HPDE6-E6E7 (cell line): Measurements from ENCODE around the gene CYTIP.
A peak's percentile ranks its signal among the peaks of the same experiment; 100 is the strongest.
"Not testable (repeated sequence)": the region's sequence is repeated elsewhere in the genome, so short reads cannot be mapped to it uniquely, and the experiment has no call there.

Experiments
- DNase-seq: peaks from one replicate; pipeline ENCODE4 v3.0.0; 2011; ENCODE audit warnings: missing footprints; ENCODE audit errors: extremely low spot score

The CYTIP gene

DNA sequence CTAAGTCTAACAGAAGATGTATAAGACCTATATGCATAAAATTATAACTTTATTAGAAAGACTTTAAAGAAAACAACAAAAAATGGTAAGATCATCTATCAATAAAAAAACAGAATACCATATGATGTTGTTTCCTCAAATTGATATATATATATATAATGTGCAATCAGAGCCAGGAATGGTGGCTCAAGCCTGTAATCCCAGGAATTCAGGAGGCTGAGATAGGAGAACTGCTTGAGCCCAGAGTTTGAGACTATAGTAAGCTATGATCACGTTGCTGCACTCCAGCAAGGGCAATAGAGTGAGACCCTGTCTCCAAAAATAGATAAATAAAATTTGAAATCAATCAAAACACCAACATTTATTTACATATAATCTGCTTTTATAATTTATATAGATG, 19.5 kb downstream of the CYTIP start:
- no peak for DNase-seq

DNA sequence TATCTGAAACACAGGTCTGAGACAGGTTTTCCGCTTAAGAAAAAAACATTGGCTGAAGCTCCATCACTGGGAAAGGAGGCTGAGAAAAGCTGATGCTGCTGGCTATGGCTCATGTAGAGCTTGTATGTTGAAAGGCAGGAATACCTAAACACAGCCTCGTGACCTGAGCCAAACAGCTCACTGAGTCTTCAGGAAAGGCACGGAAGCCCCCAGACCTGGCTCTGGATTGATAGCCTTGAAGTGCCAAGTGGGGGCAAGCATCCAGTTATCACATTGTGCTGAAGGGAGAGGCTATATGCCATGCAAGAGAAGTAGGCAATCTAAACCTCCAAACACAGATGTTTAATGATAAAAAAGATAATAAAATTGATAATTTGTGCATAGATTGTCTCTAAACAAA, 21.9 kb downstream of the CYTIP start:
- DNase-seq, result no peak

DNA sequence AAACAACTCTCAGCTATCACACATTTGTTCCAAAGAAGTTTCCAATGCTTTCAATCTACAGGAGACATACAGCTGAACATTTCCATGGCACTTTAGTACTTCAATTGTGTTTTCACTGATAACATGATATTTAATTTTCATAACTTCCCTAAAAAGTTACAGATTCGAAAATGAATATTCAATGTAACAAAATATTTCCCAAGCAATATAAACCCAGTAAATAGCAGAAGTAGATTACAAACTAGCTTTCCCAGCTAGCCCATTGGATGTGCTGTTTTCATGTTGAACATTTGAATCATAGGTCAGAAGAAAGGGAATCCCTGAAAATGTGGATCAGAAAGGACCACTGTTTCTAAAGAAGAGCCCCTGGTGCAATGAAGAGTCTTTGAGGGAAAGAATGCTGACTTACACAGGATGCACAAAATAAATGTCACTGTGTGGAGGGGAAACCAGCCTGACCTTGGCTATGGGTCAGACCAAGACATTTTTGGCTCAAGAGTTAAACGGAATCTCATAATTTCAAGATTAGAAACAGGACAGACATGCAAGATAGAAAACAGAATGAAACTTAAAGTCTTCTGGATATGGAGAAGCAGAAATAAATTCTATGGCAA, 22.5 kb downstream of the CYTIP start:
- DNase-seq, result no peak

DNA sequence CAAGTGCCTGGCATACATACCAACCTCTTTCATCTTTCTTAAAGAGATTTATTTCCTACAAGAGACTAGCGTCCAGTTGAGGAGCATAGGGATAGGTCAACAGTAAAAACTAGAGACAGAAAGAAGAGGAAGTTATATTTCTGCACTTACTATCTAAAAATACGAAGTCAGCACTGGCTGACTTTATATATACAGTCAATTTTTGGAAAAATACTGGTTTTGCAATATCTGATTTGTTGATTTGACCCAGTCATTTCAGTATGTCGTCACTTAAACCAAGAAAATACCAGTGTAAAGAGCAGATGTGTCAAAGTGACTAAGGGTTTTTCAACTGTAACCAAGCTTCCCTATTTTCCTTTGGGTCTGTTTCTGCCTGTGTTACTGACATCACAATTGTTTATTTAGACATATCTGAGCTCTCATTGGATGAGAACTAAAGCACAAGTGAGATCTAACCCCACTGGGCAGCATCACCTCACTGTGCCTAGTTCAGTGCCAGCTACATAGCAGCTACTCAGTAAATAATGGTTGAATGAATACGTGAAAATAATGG, 23.0 kb downstream of the CYTIP start:
- DNase-seq, result no peak

DNA sequence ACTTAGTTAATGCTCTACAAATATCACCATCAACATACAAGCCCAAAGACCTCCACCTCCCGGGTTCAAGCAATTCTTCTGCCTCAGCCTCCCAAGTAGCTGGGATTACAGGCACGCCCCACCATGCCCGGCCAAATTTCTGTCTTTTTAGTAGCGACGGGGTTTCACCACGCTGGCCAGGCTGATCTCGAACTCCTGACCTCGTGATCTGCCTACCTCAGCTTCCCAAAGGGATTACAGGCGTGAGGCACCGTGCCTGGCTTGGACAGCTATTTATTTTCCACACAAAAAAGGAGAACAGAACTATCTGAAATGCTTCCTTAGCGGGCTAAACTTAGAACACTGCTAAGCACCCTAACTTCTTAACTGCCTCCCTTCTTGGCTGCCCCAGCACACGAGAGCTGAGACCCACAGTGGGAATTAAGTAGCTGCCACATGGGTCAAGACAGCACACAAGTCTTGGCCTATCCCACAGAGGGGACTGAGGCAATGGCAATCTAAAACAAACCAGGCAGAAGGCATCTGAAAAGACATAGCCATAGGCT, 24.8 kb downstream of the CYTIP start:
- no peak for DNase-seq

DNA sequence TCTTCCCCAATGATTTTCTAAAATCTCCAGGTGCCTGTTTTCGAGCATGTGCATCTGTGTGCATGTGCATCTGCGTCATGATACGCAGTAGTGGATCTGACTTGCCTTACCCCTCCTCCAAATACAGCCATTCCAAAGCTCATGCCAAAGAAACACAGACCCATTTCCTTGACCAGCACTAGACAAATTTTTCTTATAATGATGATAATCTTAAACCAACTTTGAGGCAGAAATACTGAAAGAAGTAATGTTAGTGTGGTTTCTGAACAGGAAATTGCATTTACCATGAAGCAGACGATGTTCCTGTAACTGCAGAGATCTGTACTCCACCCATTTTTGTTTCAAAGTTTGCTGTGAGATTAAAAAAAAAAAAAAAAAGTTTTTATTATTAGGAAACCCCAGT, 25.6 kb downstream of the CYTIP start:
- no peak for DNase-seq

DNA sequence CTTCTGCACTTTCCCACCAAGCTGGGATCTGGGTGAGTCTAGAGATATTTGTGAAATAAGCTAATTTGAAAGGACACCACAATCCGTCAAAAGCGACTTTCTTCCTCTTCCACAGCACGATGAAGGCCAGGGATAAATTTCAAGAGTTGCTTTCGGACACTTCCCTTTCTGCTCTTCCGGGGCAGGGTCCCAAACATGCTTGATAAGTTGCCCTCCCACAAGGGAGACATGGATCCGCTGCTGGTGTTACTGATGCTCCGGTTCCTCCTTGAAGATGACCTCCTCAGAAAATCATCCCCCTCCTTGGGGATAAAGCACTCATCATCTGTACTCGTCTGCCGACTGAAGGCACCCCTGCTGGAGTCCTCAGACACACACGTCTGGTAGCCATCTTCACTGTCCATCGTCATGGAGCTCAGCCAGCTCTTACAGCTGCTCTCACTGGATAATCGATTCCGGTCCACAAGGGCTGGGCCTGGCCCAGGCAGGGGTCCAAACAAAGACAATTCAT, 28.2 kb downstream of the CYTIP start:
- no peak for DNase-seq

DNA sequence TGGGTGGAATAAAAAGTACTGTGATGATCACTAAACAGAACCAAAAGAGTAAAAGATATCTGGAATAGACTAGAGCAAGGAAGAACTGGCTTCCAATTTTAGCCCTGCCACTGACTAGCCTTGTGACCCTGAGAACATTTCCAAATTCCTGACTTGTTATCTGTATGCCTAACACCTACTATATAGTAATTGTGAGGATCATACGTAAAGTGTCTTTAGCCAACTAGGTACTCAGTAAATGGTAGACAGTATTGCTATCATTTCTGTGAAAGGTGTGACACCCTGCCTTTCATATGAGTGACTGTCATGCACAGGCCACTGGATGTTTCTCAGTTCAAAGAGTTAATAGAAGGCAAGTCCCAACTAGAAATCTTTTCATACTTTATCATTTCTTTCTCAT, 29.8 kb downstream of the CYTIP start:
- no peak for DNase-seq

DNA sequence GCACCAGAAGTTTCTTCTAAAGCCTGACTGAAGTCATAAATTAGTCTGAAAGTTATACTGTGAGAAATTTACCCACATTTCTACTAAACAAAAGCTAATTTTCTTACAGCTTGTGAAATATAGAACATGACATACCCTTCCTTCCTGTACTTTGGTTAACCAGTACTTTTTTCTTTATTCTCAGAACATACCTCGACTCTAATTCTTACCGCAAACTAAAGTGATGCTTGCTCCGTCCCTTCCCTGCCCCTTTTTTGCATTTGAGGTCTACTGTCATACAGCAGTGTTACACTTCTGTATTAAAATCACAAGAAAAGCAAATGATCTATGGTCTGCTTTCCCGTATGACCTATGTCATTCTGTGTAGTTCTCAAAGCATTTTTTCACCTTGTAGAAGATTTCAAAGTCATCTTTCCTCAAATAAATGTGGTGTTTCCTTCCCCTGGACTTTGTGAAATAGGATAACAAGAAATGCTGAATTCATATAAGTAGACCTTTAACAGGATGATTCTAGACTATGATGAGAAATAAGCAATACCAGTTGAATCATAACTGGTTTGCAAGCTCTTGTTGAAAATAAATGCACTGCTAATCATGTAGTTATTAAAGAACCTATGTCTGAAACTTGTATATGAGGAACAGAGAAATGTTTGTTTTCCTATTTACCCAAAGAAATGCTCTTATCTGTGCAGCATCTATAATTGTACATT, 30.4 kb downstream of the CYTIP start:
- DNase-seq, result no peak

DNA sequence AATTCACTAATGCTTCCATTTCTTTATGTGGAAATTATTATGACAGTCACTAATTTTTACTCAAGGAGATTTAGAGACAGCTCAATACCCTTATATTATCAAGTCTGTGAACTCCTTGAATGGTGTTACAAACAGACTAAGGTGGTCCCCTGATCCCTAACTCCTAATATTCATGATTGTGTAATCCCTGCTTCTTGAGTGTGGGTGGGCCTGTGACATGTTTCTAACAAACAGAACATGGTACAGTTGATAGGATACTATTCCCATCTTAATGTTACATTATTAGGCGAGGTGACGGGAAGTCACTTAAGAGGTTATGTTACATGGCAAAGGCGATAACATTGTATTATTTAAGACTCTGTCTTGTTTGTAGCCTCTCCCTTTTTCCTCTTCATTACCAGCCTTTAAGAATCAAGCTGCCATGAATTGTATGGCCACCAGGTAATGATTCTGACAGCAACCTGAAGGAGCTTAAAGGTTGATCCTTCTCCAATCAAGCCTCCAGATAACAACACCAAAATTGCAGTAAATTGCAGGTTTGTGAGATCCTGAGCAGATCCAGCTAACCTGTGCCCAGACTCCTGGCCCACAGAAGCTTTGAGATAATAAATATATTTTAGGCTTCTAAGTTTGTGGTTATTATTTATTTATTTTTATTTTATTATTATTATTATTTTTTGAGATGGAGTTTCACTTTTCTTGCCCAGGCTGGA, 32.1 kb downstream of the CYTIP start:
- no peak for DNase-seq

DNA sequence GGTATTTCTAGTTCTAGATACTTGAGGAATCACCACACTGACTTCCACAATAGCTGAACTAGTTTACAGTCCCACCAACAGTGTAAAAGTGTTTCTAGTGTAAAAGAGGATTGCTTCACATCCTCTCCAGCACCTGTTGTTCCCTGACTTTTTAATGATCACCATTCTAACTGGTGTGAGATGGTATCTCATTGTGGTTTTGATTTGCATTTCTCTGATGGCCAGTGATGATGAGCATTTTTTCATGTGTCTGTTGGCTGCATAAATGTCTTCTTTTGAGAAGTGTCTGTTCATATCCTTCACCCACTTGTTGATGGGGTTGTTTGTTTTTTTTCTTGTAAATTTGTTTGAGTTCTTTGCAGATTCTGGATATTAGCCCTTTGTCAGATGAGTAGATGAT, 38.5 kb downstream of the CYTIP start:
- DNase-seq, result not testable (repeated sequence)

DNA sequence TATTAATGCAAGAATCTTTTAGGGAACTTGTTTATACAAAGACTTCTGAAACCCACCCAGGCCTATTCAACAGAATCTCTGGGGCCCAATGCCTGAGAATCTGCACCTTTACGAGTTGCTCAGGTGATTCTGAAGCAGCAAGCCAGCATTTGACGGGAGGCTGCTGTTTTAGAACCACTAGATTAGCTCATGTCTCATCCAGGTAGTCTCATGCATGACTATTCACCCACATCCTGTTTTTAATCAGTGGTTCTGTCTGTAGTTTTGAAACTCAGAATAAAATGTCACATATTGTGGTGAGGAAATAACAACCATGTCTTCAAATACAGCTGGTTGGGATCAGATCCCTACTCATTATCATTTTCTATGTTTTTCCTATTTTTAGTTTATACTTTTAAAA, 39.5 kb downstream of the CYTIP start:
- DNase-seq, result peak; percentile 20

DNA sequence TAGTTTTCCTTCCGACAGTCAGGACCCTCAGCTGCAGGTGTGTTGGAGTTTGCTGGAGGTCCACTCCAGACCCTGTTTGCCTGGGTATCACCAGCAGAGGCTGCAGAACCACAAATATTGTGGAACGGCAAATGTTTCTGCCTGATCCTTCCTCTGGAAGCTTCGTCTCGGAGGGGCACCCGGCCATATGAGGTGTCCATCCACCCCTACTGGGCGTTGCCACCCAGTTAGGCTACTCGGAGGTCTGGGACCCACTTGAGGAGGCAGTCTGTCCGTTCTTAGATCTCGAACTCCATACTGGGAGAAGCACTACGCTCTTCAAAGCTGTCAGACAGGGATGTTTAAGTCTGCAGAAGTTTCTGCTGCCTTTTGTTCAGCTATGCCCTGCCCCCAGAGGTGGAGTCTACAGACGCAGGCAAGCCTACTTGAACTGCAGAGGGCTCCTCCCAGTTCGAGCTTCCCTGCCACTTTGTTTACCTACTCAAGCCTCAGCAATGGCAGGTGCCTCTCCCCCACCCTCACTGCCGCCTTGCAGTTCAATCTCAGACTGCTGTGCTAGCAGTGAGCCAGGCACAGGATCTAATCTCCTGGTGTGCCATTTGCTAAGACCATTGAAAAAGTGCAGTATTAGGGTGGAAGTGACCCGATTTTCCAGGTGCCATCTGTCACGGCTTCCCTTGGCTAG, 40.9 kb downstream of the CYTIP start:
- DNase-seq, result not testable (repeated sequence)

DNA sequence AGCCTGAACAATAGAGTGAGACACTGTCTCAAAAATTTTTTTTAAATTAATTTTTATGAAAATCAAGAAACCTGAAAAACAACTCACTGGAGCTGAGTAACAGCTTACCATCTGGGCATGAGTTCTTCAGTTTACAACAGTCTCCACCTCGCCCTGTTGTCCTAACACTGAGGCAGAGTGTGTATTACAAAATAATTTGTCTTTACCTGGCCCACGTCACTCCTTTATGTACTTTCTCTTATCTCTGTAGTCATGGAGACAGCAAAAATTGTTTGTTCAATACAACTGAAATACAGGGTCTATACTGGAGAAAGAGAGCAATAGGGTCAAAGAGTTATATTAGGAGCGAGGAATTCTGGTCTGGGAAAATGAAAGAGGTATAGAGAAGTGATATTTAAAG, 48.1 kb downstream of the CYTIP start:
- no peak for DNase-seq

DNA sequence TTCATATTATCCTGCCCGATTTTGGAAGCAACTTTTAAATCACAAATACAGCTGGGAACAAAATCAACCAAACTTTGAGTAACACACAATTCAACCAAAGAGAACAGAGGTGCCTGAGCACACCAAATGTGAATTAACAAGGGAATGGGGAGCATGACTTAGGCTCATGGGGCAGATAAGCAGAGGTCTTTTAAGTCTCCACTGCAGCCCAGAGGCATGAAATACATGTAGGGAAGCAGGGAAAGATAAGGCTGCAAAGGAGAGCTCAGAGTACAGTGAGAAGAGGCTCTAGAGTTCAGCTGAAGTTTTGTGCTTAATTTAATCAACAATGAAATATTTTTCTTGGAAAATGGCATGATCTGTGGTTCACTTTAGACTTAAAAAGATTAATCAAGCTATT, 49.0 kb downstream of the CYTIP start:
- DNase-seq, result no peak

DNA sequence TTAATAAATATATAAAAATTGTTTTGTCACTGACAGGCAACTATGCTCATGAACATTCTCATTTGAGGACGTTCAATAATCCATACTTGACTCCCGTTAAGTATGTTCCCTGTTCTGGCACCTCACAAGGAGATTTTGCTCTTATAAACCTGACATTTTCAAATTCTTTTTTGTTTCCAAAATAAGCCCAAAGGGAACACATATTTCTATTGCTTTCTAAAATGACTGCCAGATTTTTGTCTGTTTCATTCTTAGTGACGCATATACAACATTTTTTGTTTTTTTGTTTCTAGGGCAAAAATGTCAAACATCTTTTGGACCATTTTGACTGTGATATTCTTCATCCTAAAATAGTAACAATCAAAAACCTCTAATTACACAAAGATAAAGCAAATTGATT, 50.5 kb downstream of the CYTIP start:
- DNase-seq, result no peak

DNA sequence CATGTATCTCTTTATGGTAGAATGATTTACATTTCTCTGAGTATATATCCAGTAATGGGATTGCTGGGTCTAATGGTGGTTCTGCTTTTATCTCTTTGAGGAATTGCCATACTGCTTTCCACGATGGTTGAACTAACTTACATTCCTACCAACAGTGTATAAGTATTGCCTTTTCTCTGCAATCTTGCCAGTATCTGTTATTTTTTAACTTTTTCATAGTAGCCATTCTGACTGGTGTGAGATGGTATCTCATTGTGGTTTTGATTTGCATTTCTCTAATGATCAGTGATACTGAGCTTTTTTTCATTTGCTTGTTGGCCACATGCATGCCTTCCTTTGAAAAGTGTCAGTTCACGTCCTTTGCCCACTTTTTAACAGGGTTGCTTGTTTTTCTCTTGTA, 55.1 kb downstream of the CYTIP start:
- DNase-seq, result no peak

DNA sequence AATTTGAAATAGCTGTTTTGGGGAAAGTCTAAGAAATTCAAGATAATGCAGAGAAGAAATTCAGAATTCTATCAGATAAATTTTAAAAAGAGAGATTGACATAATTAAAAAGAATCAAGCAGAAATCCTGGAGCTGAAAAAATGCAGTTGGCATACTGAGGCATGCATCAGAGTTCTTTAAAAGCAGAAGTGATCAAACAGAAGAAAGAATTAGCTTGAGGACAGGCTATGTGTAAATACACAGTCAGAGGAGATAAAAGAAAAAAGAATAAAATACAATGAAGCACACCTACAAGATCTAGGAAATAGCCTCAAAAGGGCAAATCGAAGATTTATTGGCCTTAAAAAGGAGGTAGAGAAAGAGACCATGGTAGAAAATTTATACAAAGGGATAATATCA, 57.1 kb downstream of the CYTIP start:
- DNase-seq, result no peak

DNA sequence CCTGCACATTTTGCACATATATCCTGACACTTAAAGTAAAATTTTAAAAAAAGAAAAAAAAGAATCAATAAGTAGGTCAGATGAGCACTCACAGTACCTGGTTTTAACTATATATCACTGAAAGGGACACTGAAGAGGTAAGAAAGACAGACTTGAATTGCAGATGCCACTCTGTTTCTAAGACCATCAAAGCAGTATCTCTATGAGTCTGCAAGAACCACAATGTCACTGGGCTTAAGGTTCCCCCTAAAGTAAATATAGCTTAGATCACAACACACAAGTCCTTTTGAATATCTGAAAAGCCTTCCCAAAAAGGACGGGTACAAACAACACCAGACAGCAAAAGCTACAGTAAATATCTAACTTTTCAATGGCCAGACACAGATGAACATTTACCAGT, 57.6 kb downstream of the CYTIP start:
- no peak for DNase-seq

DNA sequence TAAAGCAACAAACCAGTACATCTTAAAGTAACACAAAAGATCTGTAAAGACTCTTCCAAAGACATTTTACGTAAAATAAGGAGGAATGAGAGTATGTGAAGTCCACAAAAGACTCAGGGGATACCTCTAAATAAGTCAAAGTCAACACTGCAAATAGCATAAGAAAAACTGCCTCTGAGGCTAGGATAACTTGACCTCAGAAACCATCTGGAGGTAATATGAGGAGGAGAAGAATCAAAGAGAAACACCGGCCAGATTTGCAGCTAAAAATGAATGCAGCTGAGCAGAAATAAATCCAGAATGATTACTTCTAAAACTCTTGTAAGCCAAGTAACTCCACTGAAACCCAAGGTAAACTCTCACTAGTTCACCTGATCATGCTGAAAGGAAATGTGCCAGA, 66.0 kb downstream of the CYTIP start:
- no peak for DNase-seq

DNA sequence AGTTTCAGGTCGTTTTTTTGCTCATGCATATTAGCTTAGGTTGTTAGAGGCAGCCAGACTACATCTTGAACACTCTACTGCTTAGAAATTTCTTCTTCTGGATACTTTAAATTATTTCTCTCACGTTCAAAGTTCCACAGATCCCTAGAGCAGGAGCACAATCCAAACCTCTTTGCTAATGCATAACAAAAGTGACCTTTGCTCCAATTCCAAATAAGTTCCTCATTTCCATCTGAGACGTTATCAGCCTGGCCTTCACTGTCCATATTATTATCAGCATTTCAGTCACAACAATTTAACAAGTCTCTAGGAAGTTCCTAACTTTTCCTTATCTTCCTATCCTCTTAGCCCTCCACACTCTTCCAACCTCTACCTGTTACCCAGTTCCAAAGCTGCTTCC, 67.8 kb downstream of the CYTIP start:
- DNase-seq, result no peak

DNA sequence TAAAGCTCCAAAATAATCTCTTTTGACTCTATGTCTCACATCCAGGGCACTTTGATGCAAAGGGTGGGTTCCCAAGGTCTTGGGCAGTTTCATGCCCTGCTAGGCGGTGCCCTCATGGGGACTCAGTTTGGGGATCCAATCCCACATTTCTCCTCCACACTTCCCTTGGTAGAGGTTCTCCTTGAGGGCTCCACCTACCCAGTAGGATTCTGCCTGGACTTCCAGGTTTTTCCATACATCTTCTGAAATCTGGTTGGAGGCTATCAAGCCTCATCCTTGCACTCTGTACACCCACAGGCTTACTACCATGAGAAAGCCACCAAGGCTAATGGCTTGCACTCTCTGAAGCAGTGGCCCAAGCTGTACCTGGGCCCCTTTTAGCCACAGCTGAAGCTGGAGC, 68.5 kb downstream of the CYTIP start:
- DNase-seq, result no peak
